SKM-1 (cell line): ENCODE data around the gene PCDHA2.
"Not testable (repeated sequence)": the region's sequence is repeated elsewhere in the genome, so short reads cannot be mapped to it uniquely, and the experiment has no call there.

Experiments used
- DNase-seq: peaks from one replicate; lab custom pipeline; 2025; ENCODE audit not compliant: unreplicated experiment; lab: John Stamatoyannopoulos, UW

PCDHA2 gene

GRCh38 chr5:140794595-140795258, at the start of gene PCDHA2:
PCDHA2 (plus strand) TSS chr5:140794852.
- no peak for DNase-seq

DNA sequence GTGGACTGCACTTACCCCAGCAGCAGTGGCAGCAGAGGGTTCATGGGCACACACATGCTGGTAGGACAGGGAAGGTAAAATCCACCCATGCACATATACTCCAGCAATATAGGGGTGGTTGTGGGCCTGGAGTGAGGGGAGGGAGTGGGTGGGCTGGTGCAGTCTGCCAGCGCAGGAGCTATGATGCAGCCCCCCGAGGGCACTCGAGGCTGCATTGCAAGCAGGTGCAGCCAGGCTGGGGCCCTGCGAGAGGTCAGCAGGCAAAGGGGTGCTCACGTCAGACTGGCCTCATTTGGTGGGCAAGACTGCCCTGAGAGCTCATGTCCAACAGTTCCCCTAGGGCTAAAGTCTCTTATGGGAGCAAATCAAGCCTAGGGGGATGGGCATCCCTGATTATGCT, 41.1 kb upstream of the PCDHA2 start:
- no peak for DNase-seq

DNA sequence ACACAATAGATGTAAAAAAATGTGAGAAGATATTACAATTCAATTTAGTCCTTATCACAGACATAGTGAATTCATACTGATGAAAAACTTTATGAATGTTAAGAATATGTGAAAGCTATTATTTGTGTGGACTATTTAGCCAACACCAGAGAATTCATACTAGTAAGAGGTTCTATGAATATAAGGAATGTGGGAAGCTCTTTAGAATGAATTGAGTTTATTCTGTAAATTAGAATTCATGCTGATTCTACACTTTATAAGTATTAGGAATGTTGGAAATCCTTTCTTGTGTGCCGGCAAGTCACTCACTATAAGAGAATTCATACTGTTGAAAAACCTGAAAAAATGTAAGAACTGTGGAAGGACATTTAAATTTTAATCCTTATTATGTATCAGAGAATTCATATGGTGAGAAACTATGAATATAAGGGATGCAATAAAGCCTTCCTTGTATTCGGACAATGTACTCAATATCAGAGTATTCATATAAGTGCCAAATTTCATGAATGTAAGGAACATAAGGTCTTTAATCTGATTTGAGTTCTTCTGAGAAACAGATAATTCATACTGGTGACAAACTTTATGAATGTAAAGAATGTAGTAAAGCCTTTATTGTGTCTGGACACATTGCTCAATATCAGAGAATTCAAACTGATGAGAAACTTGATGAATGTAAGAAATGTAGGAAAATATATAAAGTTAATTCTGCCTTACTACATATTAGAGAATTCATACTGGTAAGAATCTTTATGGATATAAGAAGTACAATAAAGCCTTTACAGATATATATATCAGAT, 30.3 kb upstream of the PCDHA2 start:
- DNase-seq: no peak

GRCh38 chr5:140767444-140767843, 27.2 kb upstream of the PCDHA2 start:
- DNase-seq: no peak

DNA sequence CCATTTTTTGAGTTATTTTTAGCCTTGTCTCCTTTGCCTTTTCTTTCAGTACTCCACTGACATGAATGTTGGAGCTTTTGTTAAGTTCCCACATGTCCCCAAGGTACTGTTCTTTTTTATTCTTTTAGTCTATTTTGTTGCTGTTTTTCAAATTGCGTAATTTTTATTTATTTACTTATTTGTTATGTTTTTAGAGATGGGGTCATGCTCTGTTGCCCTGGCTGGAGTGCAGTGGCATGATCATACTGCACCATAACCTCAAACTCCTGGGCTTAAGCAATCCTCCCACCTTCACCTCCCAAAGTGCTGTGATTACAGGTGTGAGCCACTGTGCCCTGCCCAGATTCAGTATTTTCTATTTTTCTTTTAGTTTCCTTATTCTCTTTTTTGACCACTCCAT, 14.1 kb upstream of the PCDHA2 start:
- no peak for DNase-seq

GRCh38 chr5:140785905-140786686, 8.6 kb upstream of the PCDHA2 start, which contains the start of gene PCDHA1:
PCDHA1 (plus strand) TSS chr5:140786140.
- DNase-seq: peak; percentile 46

DNA sequence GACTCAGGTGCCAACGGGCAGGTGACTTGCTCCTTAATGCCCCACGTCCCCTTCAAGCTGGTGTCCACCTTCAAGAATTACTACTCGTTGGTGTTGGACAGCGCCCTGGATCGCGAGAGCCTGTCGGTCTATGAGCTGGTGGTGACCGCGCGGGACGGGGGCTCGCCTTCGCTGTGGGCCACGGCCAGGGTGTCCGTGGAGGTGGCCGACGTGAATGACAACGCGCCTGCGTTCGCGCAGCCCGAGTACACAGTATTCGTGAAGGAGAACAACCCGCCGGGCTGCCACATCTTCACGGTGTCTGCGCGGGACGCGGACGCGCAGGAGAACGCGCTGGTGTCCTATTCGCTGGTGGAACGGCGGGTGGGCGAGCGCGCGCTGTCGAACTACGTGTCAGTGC, 7.2 kb upstream of the PCDHA2 start:
- not testable (repeated sequence) for DNase-seq

GRCh38 chr5:140787849-140788504, 6.7 kb upstream of the PCDHA2 start:
- DNase-seq: not testable (repeated sequence)

- DNase-seq: peak; percentile 84
These were observed 3.6 kb upstream of the PCDHA2 start for GRCh38 chr5:140791089-140791488.

DNA sequence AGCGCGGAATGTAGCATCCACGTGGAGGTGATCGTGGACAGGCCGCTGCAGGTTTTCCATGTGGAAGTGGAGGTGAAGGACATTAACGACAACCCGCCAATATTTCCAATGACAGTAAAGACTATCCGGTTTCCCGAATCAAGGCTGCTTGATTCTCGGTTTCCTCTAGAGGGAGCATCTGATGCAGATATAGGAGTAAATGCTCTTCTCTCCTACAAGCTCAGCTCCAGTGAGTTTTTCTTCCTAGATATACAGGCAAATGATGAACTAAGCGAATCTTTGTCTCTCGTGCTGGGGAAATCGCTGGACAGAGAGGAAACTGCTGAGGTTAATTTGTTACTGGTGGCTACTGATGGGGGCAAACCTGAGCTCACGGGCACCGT, 598 bp downstream of the PCDHA2 start:
- DNase-seq: no peak

DNA sequence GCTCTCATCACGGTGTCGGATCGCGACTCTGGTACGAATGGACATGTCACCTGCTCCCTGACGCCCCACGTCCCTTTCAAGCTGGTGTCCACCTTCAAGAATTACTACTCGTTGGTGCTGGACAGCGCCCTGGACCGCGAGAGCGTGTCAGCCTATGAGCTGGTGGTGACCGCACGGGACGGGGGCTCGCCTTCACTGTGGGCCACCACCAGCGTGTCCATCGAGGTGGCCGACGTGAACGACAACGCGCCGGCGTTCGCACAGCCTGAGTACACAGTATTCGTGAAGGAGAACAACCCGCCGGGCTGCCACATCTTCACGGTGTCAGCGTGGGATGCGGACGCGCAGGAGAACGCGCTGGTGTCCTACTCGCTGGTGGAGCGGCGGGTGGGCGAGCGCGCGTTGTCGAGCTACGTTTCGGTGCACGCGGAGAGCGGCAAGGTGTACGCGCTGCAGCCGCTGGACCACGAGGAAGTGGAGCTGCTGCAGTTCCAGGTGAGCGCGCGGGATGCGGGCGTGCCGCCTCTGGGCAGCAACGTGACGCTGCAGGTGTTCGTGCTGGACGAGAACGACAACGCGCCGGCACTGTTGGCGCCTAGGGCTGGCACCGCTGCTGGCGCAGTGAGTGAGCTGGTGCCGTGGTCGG, 1.5 kb downstream of the PCDHA2 start:
- not testable (repeated sequence) for DNase-seq

- DNase-seq: no peak
These were observed 2.1 kb downstream of the PCDHA2 start for GRCh38 chr5:140796718-140797095.

DNA sequence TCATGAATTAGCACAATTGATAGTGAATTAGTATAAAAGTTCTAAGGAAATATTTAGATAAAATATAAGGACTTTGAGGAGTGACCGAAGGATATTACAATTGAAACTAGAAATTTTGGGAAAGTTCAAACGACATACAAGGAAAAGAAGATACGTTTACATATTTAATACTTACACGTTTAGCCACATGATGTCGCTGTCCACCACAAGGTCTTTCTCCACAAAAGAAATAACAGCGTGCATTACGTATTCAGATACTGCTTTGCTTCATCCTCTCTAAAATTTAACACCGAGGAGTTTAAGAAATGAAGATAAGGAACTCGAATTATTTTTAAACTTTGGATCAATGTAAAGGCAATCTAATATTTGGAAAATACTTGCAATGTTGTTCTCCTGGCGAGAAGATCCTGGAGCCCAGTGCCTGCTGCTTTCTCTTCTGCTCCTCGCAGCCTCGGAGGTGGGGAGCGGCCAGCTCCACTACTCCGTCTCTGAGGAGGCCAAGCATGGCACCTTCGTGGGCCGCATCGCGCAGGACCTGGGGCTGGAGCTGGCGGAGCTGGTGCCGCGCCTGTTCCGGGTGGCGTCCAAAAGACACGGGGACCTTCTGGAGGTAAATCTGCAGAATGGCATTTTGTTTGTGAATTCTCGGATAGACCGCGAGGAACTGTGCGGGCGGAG, 6.3 kb downstream of the PCDHA2 start, which contains the start of gene PCDHA3:
Gene PCDHA3, plus strand, starts transcription at position 242 of the 678 bp plus-strand sequence.
- no peak for DNase-seq

DNA sequence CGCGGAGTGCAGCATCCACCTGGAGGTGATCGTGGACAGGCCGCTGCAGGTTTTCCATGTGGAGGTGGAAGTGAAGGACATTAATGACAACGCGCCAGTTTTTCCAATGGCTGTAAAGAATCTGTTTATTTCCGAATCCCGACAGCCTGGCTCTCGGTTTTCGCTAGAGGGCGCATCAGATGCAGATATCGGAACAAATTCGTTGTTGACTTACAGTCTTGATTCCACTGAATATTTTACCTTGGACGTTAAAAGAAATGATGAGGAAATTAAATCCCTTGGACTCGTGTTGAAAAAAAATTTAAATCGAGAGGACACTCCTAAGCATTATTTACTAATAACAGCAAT, 6.8 kb downstream of the PCDHA2 start:
- DNase-seq: no peak

DNA sequence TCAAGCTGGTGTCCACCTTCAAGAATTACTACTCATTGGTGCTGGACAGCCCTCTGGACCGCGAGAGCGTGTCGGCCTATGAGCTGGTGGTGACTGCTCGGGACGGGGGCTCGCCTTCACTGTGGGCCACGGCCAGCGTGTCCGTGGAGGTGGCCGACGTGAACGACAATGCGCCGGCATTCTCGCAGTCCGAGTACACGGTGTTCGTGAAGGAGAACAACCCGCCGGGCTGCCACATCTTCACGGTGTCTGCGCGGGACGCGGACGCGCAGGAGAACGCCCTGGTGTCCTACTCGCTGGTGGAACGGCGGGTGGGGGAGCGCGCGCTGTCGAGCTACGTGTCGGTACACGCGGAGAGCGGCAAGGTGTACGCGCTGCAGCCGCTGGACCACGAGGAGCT, 7.7 kb downstream of the PCDHA2 start:
- DNase-seq: not testable (repeated sequence)

DNA sequence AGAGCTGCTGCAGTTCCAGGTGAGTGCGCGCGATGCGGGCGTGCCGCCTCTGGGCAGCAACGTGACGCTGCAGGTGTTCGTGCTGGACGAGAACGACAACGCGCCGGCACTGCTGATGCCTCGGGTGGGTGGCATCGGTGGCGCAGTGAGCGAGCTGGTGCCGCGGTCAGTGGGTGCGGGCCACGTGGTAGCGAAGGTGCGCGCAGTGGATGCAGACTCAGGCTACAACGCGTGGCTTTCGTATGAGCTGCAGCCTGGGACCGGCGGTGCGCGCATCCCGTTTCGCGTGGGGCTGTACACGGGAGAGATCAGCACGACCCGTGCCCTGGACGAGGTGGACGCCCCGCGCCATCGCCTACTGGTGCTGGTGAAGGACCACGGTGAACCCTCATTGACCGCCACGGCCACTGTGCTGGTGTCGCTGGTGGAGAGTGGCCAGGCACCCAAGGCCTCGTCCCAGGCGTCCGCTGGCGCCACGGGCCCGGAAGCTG, 8.2 kb downstream of the PCDHA2 start:
- no peak for DNase-seq

DNA sequence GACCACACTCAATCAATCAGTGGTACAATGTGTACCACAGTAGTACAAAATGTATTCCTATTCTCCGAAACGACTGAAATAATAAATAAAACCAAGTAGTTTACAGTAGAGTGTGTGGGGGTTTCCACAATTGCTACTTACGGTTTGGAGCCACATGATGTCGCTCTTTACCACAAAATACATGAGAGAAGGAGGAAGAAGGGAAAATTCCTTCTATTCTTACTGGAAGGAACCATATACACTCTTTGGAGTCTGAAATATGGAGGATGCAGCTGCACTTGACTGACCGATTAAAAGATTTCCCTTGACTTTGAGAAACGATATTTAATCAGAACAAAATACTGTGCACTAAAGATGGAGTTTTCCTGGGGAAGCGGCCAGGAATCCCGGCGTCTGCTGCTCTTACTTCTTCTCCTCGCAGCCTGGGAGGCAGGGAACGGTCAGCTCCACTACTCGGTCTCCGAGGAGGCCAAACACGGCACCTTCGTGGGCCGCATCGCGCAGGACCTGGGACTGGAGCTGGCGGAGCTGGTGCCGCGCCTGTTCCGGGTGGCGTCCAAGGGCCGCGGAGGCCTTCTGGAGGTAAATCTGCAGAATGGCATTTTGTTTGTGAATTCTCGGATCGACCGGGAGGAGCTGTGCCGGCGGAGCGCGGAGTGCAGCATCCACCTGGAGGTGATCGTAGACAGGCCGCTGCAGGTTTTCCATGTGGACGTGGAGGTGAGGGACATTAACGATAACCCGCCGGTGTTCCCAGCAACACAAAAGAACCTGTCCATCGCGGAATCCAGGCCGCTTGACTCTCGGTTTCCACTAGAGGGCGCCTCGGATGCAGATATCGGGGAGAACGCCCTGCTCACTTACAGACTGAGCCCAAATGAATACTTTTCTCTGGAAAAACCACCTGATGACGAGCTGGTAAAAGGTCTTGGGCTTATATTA, 12.5 kb downstream of the PCDHA2 start, which contains the start of gene PCDHA4:
Gene PCDHA4, plus strand, starts transcription at position 235 of the 942 bp plus-strand sequence.
- no peak for DNase-seq

GRCh38 chr5:140808241-140808888, 13.7 kb downstream of the PCDHA2 start:
- DNase-seq: not testable (repeated sequence)
